Left hindlimb (tissue), 1 donor: Measurements from ENCODE around the gene RNF32.
"Not testable (repeated sequence)": the region's sequence is repeated elsewhere in the genome, so short reads cannot be mapped to it uniquely, and the experiment has no call there.

Experiments
- DNase-seq: peaks from one replicate; pipeline ENCODE4 v3.0.0-alpha.2; 2018

RNF32 gene

DNA sequence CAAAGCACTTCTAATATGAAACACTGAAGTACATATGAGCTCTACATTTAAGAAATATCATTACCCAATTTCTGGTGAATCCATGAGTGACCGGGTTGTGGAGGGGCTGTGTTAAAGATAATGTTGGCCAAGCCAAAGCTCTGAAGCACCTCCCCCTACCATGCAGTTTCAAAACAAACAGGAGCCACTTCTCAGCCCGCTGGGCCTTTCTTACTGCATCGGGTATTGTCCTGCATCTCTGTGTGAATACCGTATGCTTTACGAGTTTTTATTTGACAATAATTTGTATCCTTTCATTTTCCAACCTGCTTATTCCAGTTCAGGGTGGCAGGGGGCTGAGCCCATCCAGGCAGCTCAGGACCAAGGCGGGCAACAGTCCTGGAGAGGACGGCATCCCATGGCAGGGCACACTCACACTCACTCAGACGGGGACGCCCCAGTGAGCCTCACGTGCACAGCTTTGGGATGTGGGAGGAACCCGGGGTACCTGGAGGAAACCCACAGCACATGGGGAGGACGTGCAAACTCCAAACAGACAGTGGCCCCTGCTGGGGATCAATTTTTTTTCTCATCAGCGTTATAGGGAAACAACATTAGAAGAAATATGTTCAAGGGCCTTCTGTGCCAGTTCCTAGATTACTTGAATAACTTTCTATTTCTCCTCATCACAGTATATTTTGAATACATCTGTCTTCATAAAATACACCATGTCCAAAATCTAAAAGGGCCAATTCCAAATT lies 1.9 kb downstream of the RNF32 start:
- no peak for DNase-seq

- DNase-seq: not testable (repeated sequence)
Observed at GRCh38 chr7:156647330-156647729, 6.8 kb downstream of the RNF32 start.

DNA sequence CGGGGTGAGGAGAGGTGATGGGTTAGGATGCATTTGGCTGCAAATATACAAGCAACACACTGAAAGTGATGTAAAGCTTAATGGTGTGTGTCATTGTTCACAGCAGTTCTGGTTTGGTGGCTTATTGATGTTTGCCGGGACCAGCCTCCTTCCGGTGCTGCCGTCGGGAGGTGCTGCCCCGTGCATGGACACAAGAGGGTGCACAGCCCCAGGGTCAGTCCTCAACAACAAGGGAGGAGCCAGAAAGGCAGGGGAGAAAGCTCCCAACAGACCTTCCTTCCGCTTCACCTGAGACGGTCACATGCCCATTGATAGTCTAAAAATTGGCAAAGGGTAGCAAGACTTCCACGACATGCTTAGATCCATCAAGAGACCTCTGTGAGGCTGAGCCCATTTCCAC lies 9.5 kb downstream of the RNF32 start:
- DNase-seq: no peak

DNA sequence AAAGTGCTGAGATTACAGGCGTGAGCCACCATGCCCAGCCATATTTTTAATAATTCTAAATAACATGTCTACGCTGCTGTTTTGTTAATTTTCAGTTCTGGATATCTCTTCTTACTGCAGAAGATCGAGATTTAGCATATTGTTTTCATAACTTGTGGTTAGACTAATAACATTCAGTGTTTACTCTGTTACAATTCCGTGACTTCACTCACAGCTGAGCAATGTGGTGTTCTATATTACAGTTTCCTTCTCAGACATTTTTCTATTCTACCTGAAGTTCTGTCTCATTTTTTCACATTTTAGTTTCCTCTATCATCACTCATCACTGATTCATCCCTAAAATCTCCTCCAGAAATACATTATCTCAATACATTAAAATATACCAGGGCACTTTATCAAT lies 10.9 kb downstream of the RNF32 start:
- DNase-seq: no peak

DNA sequence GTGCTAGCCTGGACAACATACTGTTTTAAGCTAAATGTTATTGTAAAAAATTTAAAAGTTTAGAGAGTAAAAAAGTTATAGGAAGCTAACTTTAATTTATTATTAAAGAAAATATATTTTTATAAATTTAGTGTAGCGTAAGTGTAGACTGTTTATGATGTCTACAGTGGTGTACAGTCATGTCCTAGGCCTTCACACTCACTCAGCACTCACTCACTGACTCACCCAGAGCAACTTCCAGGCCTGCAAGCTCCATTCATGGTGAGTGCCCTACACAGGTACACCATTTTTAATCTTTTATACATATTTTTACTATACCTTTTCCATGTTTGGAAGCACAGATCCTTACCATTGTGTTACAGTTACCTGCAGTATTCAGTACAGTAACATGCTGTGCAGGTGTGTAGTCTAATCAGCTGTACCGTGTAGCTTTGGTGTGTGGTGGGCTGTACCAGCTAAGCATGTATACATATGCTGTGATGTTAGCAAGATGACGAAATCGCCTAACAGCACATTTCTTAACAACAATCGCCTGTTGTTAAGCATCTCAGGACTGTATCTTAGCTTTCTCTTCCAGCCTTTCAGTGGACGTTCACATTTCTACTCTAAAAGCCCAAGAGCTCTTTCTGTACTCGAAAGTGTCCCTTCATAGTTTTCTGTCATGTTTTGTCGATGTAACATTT lies 12.5 kb downstream of the RNF32 start:
- DNase-seq: no peak

DNA sequence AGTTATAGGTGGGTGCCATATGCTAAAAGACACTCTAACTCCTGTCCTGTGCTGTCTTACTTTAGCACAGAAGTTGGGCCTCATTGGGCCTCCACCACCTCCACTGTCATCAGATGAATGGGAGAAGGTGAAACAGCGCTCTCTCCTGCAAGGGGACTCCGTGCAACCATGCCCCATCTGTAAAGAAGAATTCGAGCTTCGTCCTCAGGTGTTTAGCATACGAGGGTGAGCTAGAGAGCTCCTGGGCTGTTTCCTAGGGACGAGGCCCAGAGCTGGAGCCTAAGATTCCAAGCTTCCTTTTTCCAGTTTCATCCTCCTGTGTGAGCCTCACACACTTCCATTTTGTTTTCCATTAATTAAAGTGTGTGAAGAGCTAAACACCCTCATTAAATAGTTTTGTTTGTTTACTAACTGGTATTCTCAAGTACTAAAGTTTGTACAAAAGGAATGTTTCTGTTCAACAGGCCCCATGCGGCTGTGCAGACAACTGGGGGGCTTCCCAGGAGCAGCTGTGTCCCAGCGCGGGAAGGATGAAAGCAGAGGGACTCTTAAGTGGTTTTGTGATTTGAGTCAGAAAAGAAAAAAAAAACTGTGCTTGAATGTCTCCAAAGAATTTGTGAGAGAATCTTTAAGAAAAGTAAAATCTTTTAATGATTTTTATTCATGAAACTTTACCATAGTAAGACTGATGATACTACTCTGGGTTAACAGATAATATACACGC lies 14.1 kb downstream of the RNF32 start:
- no peak for DNase-seq

DNA sequence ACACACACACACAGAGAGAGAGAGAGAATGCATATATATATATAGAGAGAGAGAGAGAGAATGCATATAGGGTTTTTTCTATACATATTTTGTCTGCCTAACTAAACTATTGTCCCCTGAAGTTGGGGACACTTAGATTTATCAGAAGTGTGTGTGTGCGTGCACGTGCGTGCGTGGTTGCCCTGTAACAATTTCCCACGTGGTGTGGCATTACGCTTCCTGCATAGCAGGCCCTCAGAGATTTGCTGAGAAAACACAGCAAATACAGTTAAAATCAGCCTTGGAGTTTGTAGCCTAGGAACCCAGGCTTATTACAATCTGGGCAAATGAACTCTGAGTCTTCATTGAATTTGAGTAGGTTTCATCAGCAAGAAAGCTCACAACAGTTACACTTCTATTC lies 14.7 kb downstream of the RNF32 start:
- DNase-seq: no peak

DNA sequence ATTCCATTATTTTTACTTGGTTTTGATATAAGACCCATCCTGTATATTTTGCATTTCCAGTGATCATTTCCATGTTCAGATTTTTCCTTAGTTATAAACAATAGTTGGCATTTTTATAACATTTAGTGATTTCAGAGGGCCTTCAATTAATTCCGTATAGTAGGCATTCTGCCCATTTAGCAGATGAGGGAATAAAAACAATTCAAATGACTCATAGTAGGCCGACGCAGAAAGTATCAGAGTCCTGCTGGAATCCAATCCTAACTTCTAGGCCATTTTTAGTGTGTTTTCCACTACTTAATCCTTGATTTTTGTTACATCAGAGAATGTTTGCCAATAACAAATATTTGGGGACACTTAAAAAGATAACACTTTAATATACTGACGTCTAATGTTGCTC lies 15.4 kb downstream of the RNF32 start:
- no peak for DNase-seq

GRCh38 chr7:156656598-156656997 lies 16.0 kb downstream of the RNF32 start:
- DNase-seq: no peak

- no peak for DNase-seq
Observed at GRCh38 chr7:156657681-156658080, 17.1 kb downstream of the RNF32 start.

DNA sequence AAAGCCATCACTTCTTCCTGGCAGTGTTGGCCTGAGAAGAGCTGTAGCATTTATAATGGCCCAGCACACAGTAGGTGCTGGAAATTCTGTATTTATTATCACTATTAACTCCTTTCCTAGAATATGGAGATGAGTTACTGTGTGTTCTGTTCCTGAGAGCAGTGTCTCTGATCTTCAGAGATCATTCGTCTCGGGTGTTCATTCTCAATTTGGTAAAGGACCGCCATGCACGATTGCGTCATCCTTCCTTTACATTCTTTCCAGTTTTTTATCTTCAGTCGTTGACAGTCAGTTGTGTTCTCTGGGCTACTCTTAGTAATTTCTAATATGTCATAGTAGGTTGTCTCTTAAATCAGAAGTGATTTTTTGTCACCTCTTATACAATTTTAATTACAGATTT lies 18.6 kb downstream of the RNF32 start:
- DNase-seq: no peak

DNA sequence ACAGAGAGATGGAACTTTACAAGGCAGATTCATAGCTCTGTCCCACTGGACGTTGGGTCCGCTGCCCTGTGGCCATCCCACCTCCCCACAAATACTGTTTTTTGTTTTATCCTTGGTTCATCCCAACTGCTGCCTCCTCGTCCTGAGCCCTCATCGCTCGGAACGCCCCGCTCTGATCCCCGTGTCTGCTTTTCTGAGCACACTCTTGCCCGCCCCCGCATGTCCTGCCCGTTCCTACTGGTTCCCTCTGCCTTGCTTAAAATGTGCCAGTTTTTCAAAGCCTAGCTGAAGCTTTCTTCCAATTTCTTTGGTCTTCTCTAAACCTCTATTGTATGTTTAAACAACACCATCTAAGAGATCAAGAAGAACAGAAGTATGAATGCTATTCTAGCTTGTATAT lies 19.4 kb downstream of the RNF32 start:
- no peak for DNase-seq

DNA sequence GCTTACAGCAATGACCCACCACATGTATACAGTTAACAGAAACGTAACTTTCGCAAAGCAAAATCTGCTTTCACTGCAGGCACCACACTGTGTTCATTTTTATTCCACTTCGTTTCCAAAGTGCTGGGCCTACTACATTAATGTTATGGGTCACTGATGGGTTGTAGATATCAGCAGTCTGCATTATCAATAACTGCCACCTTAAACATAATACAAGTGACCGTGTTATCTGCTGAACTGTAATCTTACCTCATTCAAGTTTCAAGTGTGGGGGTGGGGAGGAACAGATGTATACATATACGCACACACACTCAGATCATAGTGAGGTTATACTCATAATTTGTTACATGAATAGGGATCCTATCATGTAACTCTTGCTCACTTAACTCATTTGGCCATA lies 21.1 kb downstream of the RNF32 start:
- DNase-seq: no peak

DNA sequence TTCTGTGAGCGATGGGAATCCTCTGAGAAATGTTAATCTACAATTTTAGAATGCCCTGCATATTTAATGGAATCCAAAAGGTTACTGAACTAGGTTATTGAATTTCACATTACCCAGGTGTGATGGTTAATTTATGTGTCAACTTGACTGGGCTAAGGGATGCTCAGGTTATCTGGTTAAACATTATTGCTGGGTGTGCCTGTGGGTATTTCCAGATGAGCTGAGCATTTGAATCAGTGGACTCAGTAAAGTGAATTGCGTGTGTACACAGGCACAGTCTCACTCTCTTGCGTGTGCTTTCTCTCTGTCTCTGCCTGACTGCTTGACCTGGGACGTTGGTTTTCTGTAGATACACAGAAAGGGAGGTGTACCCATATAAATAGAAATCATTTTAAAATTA lies 21.7 kb downstream of the RNF32 start:
- no peak for DNase-seq

GRCh38 chr7:156665101-156665500 lies 24.5 kb downstream of the RNF32 start:
- no peak for DNase-seq

DNA sequence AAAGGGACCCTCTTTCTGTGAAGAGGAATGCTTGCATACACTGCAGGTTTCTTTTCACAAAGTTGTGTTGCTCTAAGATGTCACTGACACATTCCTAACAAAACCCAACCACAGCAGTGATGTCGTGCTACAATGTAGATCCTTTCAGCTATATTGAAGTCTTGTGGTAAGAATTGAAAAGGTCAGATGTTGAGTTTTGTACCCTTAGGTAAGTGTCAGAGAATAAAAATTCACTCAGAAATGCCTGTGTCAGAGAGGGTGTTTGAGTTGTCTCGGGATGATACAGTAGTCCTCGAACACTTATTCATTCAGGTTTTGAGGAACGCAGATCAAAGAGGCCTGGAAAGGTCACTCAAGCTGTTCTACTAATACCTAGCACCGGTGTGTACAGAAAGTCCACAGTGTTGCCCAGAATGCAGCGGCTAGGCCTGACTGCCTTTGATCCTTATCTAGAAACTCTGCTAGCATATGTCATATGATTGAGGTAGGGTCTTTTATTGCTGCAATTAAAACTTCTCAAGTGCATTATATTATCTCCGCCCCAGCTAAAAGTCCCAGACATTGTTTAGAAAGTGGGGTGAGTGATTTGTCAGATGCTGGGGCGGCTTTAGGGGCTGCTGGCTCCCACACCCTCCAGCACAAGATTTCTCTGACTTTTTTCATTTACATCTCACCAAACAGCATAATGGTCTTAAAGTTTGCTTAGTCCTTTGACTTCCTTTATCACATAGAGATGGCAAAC lies 26.0 kb downstream of the RNF32 start:
- no peak for DNase-seq

GRCh38 chr7:156667110-156667426 lies 26.5 kb downstream of the RNF32 start:
- no peak for DNase-seq

DNA sequence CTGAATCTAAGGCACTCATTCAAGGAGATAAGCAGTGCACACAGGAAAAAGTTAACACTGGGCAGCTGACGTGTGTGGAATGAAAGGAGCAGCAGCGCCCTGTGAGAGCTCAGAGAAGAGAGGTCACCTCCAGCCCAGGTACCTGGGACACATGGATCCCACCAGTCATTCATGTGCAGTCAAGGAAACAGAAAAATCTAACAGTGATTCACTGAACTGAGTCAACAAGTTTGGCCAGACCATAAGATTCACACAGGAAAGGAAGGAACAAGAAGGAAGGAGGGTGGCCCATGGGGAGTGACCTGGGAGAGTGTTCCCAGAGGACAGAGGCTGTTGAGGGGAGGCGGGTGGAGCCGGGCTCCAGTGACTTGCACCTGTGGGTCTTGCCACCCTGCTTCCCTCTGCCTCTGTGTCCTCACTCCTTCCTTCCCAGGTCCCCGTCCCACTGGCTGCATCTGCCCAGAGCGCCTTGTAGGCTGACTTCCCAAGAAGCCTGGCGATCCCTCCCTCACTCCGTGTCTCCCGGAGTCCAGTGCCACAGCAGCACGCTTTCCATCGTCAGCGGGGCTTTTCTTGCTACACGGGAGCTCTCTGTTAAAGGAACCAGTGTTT lies 27.7 kb downstream of the RNF32 start:
- DNase-seq: no peak

DNA sequence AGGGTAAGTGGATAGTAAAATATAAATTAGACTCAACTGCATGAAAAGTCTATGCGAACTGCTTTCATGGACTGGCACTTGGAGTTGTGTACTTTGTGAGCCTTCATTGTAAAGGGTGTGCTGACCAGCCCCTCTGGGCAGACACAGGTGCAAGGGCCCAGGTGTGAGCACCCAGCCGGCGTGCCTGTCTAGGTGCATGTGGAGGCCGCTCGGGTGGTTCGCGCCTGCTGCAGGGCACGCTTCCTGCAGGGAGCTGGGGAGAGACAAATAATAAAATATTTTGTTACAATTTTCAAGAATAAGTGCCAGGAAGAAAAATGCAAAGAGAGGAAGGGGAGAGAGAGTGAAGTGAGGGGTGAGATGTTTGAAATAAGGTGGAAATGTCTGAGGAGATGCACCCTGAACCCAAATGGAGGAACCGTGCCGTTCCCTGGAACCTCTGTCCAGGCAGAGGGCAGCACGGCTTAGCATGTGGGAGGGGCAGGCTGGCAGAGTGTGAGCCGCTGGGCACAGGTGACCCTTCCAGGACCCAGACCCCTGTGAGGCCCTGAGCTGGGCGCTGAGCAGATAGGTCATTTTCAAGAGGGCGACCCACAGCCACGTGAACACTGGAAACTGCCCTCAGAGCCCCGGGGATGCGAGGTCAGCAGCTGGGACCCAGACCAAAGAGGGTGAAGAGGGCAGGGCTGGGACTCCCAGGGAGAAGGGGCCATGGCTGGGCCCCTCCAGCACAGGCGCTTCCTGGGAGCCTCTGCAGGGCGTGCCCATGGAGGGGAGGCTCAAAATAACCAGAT lies 28.7 kb downstream of the RNF32 start:
- DNase-seq: no peak

- DNase-seq: no peak
Observed at GRCh38 chr7:156673454-156673853, 32.9 kb downstream of the RNF32 start.

DNA sequence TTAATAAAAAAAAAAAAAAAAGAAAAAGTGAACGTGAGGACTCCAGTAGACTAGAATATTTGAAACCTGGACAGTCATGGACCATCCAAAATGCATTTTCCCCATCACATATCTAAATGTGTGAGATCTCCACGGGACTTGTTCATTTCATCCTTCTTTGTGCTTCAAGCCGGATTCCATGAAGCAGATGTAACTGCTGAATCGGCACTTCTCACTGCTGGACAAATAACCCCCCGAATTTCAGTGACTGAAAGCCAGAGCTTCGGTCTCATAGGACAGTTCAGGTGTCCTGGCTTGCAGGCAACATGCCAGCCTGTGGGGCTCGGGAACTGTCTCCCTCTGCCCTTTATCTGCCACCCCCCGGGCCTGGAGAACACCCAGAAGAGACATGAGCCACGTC lies 33.3 kb downstream of the RNF32 start:
- no peak for DNase-seq

- DNase-seq: no peak
Observed at GRCh38 chr7:156675721-156676120, 35.1 kb downstream of the RNF32 start.
